OCI-LY3 (cell line): Measurements from ENCODE around the gene RHBG.

Experiments
- EZH2phosphoT487 ChIP-seq: fragments of 200-600 bp; shearing (Covaris generic); IDR thresholded peaks from 2 replicates; pipeline ENCODE4 v1.6.1; 2018; ENCODE audit warnings: antibody characterized with exemption, mixed run types, low read depth
- TF ChIP-seq, protein P1 (sequence below): fragments of 200-600, 300-600 bp; sonication (generic); IDR thresholded peaks from 2 replicates; pipeline ENCODE4 v1.5.1; 2014; ENCODE audit warnings: antibody characterized with exemption, low read length, low read depth

DNA sequence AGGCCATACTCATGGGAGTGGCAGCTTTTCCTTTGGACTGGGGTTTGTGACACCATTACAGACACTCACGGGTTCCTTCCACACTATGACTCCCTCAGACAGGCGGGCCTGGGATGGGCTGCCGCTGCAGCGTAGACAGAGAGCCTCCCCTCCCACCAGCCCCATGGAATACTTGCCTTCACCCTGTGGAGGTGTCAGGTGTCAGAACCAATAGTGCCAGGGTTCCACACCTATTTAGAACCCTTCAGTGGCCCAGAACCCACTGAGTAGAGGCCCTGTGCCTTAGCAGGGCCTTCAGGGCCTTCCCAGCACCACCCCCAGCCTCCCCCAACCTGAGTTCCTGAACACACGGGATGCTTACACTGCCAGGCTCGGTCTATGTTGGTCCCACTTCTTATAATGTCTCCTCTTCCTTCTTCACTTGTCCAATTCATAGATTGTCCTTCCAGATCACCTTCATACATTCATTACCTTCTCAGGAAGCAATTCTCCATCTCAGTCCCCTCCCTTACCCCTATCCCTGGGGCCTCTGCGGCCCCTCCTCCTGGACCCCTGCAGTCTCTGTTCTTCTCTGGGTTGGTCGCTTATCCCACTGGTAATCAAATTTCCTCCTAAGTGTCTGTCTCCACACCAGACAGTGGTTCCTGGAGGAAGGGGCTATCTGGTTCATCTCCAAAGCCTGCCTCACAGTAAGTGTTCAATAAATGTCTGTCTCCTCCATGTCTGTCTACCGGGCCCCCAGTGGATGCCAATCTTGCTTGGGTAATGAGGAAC is 1.4 kb upstream of the RHBG start:
- no peak for TF ChIP-seq EZH2phosphoT487
- TF ChIP-seq, protein P1, sequence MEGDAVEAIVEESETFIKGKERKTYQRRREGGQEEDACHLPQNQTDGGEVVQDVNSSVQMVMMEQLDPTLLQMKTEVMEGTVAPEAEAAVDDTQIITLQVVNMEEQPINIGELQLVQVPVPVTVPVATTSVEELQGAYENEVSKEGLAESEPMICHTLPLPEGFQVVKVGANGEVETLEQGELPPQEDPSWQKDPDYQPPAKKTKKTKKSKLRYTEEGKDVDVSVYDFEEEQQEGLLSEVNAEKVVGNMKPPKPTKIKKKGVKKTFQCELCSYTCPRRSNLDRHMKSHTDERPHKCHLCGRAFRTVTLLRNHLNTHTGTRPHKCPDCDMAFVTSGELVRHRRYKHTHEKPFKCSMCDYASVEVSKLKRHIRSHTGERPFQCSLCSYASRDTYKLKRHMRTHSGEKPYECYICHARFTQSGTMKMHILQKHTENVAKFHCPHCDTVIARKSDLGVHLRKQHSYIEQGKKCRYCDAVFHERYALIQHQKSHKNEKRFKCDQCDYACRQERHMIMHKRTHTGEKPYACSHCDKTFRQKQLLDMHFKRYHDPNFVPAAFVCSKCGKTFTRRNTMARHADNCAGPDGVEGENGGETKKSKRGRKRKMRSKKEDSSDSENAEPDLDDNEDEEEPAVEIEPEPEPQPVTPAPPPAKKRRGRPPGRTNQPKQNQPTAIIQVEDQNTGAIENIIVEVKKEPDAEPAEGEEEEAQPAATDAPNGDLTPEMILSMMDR, result no peak
